NCI-H774 (cell line): ENCODE measurements around the gene COL12A1.

Source experiments
- DNase-seq: peaks from one replicate; lab custom pipeline; 2025; lab: John Stamatoyannopoulos, UW

The COL12A1 gene

DNA sequence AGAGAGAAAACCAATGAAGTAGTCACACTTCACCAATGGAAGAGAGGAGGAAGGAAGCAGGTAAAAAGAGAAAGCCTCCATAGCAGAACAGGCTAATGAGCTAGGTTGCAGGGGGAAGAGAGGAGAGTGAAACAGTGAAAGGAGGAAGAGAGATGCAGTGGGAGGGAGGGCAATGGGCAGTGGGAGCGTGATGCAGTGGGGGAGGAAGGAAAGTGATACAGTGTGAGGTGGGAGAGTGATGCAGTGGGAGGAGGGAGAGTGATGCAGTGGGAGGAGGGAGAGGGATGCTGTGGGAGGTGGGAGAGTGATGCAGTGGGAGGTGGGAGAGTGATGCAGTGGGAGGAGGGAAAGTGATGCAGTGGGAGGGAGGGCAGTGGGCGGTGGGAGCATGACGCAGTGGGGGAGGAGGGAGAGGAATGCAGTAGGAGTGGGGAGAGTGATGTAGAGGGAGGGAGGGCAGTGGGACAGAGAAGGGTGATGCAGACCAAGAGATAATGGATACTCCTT lies 29.7 kb downstream of the COL12A1 start:
- no peak for DNase-seq

DNA sequence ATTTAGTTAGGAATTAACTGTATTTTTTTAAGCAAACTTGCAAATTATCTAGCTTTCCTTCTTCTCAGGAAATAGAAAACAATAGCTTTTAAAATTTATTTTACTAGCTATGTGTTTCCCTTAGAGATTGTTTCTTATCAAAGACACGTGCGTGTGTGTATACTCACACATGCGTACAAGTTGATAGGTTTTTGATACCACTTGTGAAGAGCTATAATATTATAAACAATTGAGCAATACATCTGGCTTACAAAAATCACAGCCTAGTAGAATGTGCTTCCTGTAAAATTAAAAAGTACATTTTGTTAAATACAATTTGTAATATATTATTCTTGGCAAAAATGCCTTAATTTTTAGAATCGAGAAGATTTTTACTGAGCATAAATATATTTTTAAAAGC lies 33.9 kb downstream of the COL12A1 start:
- no peak for DNase-seq

DNA sequence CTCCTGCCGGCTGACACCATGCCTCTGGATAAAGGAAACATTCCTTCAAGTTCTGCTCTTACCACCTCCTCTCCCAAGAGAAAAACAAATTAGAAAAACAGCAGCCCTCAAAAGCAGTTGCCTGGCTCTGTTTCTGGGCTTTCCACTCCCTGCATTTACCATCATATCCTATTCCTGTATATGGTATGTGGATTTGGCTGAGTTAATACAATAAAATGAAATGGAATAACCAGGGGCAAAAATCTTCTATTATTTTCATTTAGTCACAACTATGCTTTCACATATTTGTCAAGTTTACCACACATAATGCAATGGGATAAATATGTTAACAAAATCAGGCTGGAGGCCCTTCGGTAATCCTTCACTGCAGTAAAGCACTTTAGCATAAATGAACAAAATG lies 34.3 kb downstream of the COL12A1 start:
- no peak for DNase-seq

DNA sequence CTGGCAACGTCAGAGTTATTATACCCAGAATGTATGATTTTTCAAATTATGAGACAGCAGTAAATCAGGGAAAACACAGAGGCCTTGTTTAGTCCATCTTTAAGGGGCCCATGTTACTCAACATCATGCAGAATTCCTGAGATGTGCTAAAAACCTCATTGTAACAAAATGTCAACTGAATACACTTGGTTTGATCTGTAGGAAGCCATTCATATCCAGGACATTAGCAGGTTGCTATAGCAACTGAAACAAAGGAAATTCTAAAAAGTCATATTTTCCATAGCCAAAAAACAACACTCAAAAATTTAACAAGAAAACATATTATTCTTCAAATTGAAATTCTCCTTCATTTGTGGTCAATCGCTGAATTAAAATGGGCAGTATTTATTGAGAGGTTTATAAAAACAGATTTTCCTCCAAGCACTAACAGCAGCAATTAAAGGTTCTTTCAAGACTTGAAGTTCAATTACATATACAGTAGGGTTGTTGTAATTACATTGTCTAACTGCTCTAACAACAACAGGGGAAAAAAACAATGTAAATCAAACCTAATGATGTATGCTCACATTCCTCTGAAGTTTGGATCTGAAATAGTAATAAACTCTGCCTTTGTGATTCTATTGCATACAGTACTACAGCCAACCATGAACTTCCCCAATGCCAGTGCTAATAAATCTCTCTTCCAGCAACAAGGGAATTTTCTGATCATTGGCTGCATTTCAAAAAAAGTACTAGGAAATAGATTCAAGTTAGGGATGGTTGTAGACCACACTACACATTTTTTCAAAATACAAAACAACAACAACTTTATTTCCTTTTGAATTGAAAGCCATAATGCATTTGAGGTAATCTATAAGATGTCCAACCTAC lies 34.9 kb downstream of the COL12A1 start:
- no peak for DNase-seq

DNA sequence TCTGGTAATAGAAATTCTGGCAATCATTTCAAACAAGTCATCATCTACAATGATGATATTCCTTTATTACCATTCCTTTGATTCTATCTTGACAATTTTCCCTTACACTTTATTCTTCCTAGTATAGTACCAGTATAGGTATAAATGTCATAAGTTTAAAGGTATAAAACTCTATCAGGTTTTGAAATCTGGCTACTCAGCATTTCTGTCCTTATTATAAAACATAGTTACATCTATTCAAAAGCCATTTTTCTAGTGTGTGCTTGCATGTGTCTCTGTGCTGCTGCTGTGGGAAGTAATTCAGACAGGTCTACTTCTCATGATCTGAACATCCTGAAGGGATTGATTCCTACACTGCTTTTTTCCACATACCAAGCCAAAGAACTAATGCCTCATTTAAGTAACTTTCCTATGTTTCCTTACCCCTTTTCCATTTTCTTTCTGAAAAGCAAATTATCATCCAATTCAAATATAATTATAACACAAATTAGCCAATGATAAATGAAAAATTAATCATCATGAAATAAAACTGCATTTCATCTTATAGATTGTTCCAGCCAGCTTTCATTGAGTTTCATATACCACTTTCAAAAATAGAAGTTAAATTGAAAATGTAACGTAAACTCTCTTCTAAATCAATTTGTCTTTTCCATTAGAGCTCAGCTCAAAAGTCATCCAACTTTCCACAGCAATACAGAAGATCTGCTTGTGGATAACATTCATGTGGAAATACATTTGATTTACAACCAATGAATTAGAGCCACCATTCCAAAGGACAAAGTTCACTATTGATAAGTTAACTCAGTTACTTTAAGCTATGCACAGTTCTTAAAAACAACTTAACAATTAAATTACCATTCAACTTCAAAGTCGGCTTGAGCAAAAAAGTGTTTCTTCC lies 35.9 kb downstream of the COL12A1 start:
- DNase-seq: no peak

DNA sequence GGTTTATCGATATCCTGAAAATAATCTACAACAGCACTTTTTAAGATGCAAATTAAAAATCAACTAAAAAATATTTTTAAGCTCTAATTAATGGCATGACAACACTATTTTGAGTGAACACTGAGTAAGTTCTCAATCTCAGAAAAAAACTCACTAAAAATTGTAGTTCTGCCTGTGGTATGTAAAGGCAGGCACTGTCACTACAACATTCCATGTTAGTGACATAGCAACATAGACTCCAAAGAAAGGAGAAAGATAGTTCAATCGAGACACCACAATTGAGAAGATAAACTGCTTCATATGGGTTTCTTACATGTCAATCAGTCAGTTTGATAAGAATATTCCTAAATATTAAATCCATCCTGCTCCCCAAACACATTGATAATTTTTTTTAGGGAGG lies 38.0 kb downstream of the COL12A1 start:
- no peak for DNase-seq

DNA sequence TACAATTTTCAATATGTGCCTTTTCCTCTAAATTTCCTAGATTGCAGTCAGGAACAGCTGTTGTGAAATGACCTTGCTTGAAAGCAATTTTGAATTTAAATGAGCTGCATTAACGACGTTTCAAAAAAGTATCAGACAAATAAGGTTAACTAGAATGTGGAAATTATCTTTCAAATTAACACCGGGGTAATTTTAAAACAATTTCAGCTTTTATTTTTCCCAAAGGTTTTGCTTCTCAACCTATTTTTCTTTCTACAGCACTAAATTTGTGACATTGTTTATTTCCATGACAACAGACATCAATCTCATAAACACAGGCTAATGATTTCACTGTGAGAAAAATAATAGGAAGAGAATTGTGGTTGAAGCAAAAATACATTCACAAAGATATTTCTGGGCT lies 38.5 kb downstream of the COL12A1 start:
- no peak for DNase-seq

DNA sequence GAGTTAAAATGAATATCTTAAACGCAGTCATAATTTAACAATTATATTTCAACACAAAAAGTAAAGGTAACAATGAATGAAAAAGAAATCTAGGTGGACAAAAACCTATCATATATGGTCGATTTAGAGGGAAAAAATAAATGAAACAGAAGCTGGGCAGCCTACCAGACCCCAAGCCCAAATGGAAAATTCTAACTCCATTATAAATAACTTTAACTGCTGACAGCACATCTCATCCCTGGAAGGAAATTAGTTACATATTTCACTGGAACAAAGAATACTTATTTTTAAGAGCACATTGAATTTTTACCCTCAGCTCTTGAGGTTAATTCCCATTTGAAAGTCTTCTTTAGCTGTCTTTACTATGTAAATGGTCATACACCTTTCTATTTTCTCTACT lies 39.1 kb downstream of the COL12A1 start:
- DNase-seq: no peak

GRCh38 chr6:75166236-75166635 lies 39.6 kb downstream of the COL12A1 start:
- no peak for DNase-seq

DNA sequence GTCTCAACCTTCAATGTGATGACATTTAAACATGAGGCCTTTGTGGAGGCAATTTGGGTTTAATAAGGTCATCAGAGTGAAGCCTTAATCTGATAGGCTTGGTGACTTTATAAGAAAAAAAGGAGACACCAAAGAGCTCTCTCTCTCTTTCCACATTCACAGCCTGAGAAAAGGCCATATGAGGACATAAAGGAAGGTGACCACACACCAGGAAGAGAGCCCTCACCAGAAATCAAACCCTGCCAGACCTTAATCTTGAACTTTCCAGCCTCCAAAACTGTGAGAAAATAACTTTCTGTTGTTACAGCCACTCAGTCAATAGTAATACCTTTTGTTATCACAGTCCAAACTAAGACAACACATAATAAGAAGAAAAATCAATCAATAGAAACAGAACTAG lies 47.7 kb downstream of the COL12A1 start:
- DNase-seq: no peak

GRCh38 chr6:75157336-75157735 lies 48.5 kb downstream of the COL12A1 start:
- no peak for DNase-seq

- DNase-seq: no peak
Measured at GRCh38 chr6:75156186-75156878, 49.5 kb downstream of the COL12A1 start.

GRCh38 chr6:75155631-75156030 lies 50.2 kb downstream of the COL12A1 start:
- no peak for DNase-seq

GRCh38 chr6:75154973-75155372 lies 50.9 kb downstream of the COL12A1 start:
- DNase-seq: no peak

DNA sequence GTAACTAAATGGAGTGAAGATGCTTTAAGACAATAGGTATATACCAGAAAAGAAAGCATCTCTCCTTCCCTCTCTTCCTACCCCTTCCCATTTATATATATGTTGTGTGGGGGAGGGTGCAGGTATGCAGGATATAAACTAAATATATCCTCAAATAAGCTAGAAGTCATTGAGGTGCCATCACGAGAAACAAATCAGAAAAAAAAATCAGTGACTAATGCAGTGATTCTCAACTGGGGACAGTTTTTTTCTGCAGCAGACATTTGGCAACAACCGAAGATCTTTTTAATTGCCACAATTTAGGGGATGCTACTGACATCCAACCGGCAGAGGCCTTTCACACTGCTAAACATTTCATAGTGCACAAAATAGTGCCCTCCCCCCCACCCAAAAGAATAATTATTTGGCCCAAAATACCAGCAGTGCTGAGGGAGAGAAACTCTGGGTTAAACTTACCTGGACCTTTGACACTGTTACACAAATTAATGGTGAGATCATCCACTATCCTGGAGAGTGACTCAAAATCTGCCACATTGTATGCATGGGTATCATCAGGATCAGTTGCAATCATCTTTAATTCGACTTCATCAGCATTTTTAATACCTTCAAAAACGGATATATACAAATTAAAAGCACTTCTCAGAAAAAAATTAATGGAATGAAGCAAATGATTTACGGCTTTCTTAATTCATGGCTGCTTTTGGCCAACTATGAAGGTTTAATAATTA lies 55.0 kb downstream of the COL12A1 start:
- DNase-seq: no peak

GRCh38 chr6:75149696-75150095 lies 56.2 kb downstream of the COL12A1 start:
- DNase-seq: no peak

DNA sequence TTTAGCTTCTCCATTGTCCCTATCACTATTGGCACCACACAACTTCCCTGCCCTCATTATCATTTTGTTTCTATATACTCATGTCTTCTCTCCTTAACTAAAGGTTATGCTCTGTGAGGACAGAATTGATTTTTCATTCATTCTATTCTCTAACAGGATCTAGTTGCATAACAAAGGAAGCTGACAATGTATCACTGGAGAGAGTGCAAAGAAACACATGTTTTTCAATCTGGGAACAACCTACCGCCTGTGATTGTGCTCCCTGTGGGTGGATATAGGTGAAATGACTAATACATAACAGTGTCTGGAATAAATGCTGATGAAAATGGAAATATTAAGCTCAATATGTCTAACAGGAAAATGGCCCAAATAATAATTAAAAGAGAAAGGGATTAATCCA lies 56.6 kb downstream of the COL12A1 start:
- DNase-seq: no peak

GRCh38 chr6:75147512-75147911 lies 58.3 kb downstream of the COL12A1 start:
- DNase-seq: no peak

GRCh38 chr6:75145976-75146375 lies 59.9 kb downstream of the COL12A1 start:
- no peak for DNase-seq

DNA sequence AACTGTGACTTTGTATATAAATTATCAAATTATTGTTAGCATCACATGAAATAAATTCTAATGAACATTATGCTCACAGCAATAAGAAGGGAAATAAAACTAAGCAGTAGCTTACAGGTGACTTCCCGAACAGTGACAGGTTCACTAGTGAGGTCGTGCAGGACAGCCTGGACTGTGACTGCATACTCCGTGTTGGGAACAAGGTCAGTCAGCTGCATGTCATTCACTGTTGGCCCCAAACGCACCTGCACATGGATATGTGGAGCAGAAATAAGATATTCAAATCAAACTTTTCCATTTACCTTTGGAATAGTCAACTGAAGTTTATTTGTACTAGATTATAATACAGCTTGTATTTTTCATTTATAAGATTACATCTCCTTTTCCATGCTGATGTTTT lies 60.6 kb downstream of the COL12A1 start:
- DNase-seq: no peak

- no peak for DNase-seq
Measured at GRCh38 chr6:75144386-75144785, 61.5 kb downstream of the COL12A1 start.

- DNase-seq: no peak
Measured at GRCh38 chr6:75143191-75143590, 62.7 kb downstream of the COL12A1 start.
